A673 (cell line): Measurements from ENCODE around the gene ATP2B1. TPM values are rescaled to one million over a fixed set of nuclear protein-coding genes. Genes with fewer than 3 reads are reported as not detected.

Source experiments
- BruUV-seq: library from RNA; stranded (reverse); fragments of 400-500 nt; replicated peaks from 2 replicates; lab custom pipeline; 2021; lab: Mats Ljungman, UMichigan
- CTCF ChIA-PET: fragments of 300-600 bp; sonication (Branson Sonifier 250); formaldehyde crosslinking; loops from one replicate; lab custom pipeline; 2022; ENCODE audit warnings: antibody characterized with exemption; lab: Charles Lee
- POLR2A ChIA-PET: fragments of 300-600 bp; sonication (Branson Sonifier 250); formaldehyde crosslinking; loops from one replicate; lab custom pipeline; 2022; ENCODE audit warnings: antibody characterized with exemption; ENCODE audit not compliant: low non-redundant PET; lab: Charles Lee
- DNase-seq: peaks from one replicate; pipeline ENCODE4 v3.0.0-alpha.2; 2015; ENCODE audit warnings: low spot score
- H3K27ac ChIP-seq: fragments of 200-600 bp; sonication (generic); 2 replicates; pipeline ENCODE4 v1.5.1; 2016; ENCODE audit warnings: mixed run types, low read depth, mild to moderate bottlenecking, mixed read lengths, antibody characterized with exemption, low read length; ENCODE audit not compliant: poor library complexity, severe bottlenecking
- H3K27me3 ChIP-seq: fragments of 200-600 bp; sonication (generic); replicated peaks from 2 replicates; pipeline ENCODE4 v1.6.1; 2017; ENCODE audit warnings: mixed run types, low read depth, mild to moderate bottlenecking, mixed read lengths, antibody characterized with exemption, low read length; ENCODE audit not compliant: insufficient read depth, poor library complexity
- H3K36me3 ChIP-seq: fragments of 200-600 bp; sonication (generic); 2 replicates; pipeline ENCODE4 v1.6.1; 2016; ENCODE audit warnings: mixed run types, mild to moderate bottlenecking, mixed read lengths, antibody characterized with exemption, low read length; ENCODE audit not compliant: insufficient read depth, poor library complexity, severe bottlenecking
- H3K4me1 ChIP-seq: fragments of 200-600 bp; sonication (generic); 2 replicates; pipeline ENCODE4 v1.6.1; 2017; ENCODE audit warnings: mixed run types, mild to moderate bottlenecking, mixed read lengths, antibody characterized with exemption, low read length; ENCODE audit not compliant: insufficient read depth, poor library complexity, severe bottlenecking
- H3K4me3 ChIP-seq: fragments of 200-600 bp; sonication (generic); 2 replicates; pipeline ENCODE4 v1.5.1; 2016; ENCODE audit warnings: low read depth, mixed run types, mild to moderate bottlenecking, mixed read lengths, low read length; ENCODE audit not compliant: poor library complexity, severe bottlenecking
- H3K9me3 ChIP-seq: fragments of 200-600 bp; sonication (generic); 2 replicates; pipeline ENCODE4 v1.6.1; 2016; ENCODE audit warnings: mixed run types, low read depth, mild to moderate bottlenecking, mixed read lengths, antibody characterized with exemption, low read length; ENCODE audit not compliant: poor library complexity, severe bottlenecking
- CTCF ChIP-seq: fragments of 300-800, 200-600 bp; sonication (generic); conservative IDR thresholded peaks from 2 replicates; pipeline ENCODE4 v1.5.1; 2017; ENCODE audit warnings: low read depth, mild to moderate bottlenecking, antibody characterized with exemption, low read length, moderate library complexity, mixed read lengths
- EZH2 ChIP-seq: fragments of 200-600 bp; sonication (generic); IDR thresholded peaks from 2 replicates; pipeline ENCODE4 v1.6.1; 2017; ENCODE audit warnings: borderline replicate concordance, low read depth, mild to moderate bottlenecking, mixed read lengths, antibody characterized with exemption, low read length; ENCODE audit not compliant: poor library complexity, severe bottlenecking
- intact Hi-C: fragments of 100-400 bp; cut with micrococcal nuclease; formaldehyde crosslinking; loops from one replicate; pipeline ENCODE4 v1.10.0; 2022; ENCODE audit not compliant: unreplicated experiment
- total RNA-seq: library from RNA; stranded (reverse); gene quantifications from 2 replicates; pipeline ENCODE4 v1.2.3, GENCODE V29; 2021

Gene ATP2B1
- total RNA-seq, 1 experiment from 2014 or later = 44.2 TPM

GRCh38 chr12:89593233-89593632 is 115.4 kb downstream of the ATP2B1 start:
- no peak for DNase-seq
- no peak overlapping the region for H3K4me3 ChIP-seq
- no TSS peak for BruUV-seq
- no peaks in the 10 kb centered on the region for H3K27me3 ChIP-seq
- no peaks in the 10 kb centered on the region for H3K9me3 ChIP-seq
- peaks cover 5% of the 10 kb centered on the region for H3K36me3 ChIP-seq
- no peaks in the 10 kb centered on the region for H3K4me1 ChIP-seq
- intact Hi-C loops = no loop called here
- H3K27ac ChIP-seq = no peak overlapping the region
- TF ChIP-seq CTCF (no peak), EZH2 (no peak)
- CTCF ChIA-PET = no interaction called here
- POLR2A ChIA-PET = no interaction called here

- H3K4me1 ChIP-seq = no peaks in the 10 kb centered on the region
- no peaks in the 10 kb centered on the region for H3K9me3 ChIP-seq
- H3K27me3 ChIP-seq = no peaks in the 10 kb centered on the region
- intact Hi-C loops = no loop called here
- DNase-seq = no peak
- TF ChIP-seq CTCF (no peak), EZH2 (no peak)
- CTCF ChIA-PET = no interaction called here
- no TSS peak for BruUV-seq
- H3K27ac ChIP-seq = no peak overlapping the region
- POLR2A ChIA-PET = no interaction called here
- peaks cover 5% of the 10 kb centered on the region for H3K36me3 ChIP-seq
- H3K4me3 ChIP-seq = no peak overlapping the region
These were observed 118.9 kb downstream of the ATP2B1 start for GRCh38 chr12:89589753-89590152.

GRCh38 chr12:89578499-89578898 is 130.1 kb downstream of the ATP2B1 start:
- intact Hi-C loops = no loop called here
- H3K4me3 ChIP-seq = no peak overlapping the region
- H3K27me3 ChIP-seq = no peaks in the 10 kb centered on the region
- H3K4me1 ChIP-seq = peaks cover 30% of the 10 kb centered on the region
- DNase-seq = no peak
- H3K9me3 ChIP-seq = no peaks in the 10 kb centered on the region
- BruUV-seq = no TSS peak
- TF ChIP-seq EZH2 = no peak
- no peak for TF ChIP-seq CTCF
- CTCF ChIA-PET = no interaction called here
- H3K27ac ChIP-seq = no peak overlapping the region
- POLR2A ChIA-PET = no interaction called here
- no peaks in the 10 kb centered on the region for H3K36me3 ChIP-seq
